CD8-positive, alpha-beta memory T cell (primary cell): Measurements from ENCODE around the gene YTHDC2. TPM values are rescaled to one million over a fixed set of nuclear protein-coding genes. Genes with fewer than 3 reads are reported as not detected.
"Not testable (repeated sequence)": the region's sequence is repeated elsewhere in the genome, so short reads cannot be mapped to it uniquely, and the experiment has no call there.

Experiments
- CTCF ChIA-PET: fragments of 350-600 bp; sonication (Branson Sonifier 250); formaldehyde crosslinking; loops from one replicate; lab custom pipeline; 2021; ENCODE audit warnings: antibody characterized with exemption; lab: Charles Lee
- POLR2A ChIA-PET: fragments of 350-600 bp; sonication (Branson Sonifier 250); formaldehyde crosslinking; loops from one replicate; lab custom pipeline; 2021; ENCODE audit warnings: antibody characterized with exemption; lab: Charles Lee
- DNase-seq, 5 donors: peaks; one replicate each; pipeline versions ENCODE4 v3.0.0 to v3.0.0-alpha.2; 2020 to 2022; ENCODE audit warnings: mixed read lengths in 1 of 5
- H3K27ac ChIP-seq: one replicate; pipeline ENCODE4 v1.7.0; 2013; ENCODE audit warnings: low read depth, mild to moderate bottlenecking, low read length, moderate library complexity
- H3K27me3 ChIP-seq: 2 replicates; pipeline ENCODE4 v1.7.0; 2013; ENCODE audit warnings: low read length, mild to moderate bottlenecking; ENCODE audit not compliant: insufficient read depth, poor library complexity, severe bottlenecking
- H3K36me3 ChIP-seq: 2 replicates; pipeline ENCODE4 v1.7.0; 2013; ENCODE audit warnings: mild to moderate bottlenecking, low read length, moderate library complexity; ENCODE audit not compliant: insufficient read depth
- H3K4me1 ChIP-seq: 2 replicates; pipeline ENCODE4 v1.7.0; 2013; ENCODE audit warnings: mild to moderate bottlenecking, low read length, moderate library complexity; ENCODE audit not compliant: insufficient read depth
- H3K4me3 ChIP-seq: 2 replicates; pipeline ENCODE4 v1.7.0; 2013; ENCODE audit warnings: mild to moderate bottlenecking, low read length
- H3K9me3 ChIP-seq: 2 replicates; pipeline ENCODE4 v1.7.0; 2013; ENCODE audit warnings: mild to moderate bottlenecking, low read length
- H3K27ac Mint-ChIP-seq, 8 donors: one replicate each; pipeline ENCODE4 v1.8.0; 2020 to 2021; ENCODE audit warnings: mixed read lengths in 8 of 8, mild to moderate bottlenecking in 6 of 8, inconsistent platforms in 3 of 8, moderate library complexity in 3 of 8
- H3K27me3 Mint-ChIP-seq, 2 donors: one replicate each; pipeline ENCODE4 v1.8.0; 2020 to 2021; ENCODE audit warnings: mixed read lengths in 2 of 2, mild to moderate bottlenecking in 1 of 2, moderate library complexity in 1 of 2
- H3K36me3 Mint-ChIP-seq, 3 donors: one replicate each; pipeline ENCODE4 v1.8.0; 2020 to 2021; ENCODE audit warnings: mixed read lengths in 3 of 3, inconsistent platforms in 1 of 3, mild to moderate bottlenecking in 1 of 3
- H3K4me1 Mint-ChIP-seq, 3 donors: one replicate each; pipeline ENCODE4 v1.8.0; 2020 to 2021; ENCODE audit warnings: mixed read lengths in 3 of 3, inconsistent platforms in 1 of 3, mild to moderate bottlenecking in 1 of 3
- H3K4me3 Mint-ChIP-seq, 7 donors: one replicate each; pipeline ENCODE4 v1.8.0; 2020 to 2021; ENCODE audit warnings: mixed read lengths in 7 of 7, mild to moderate bottlenecking in 6 of 7, moderate library complexity in 4 of 7, inconsistent platforms in 2 of 7
- H3K9me3 Mint-ChIP-seq, 5 donors: one replicate each; pipeline ENCODE4 v1.8.0; 2020 to 2022; ENCODE audit warnings: mixed read lengths in 5 of 5, mild to moderate bottlenecking in 3 of 5, moderate library complexity in 2 of 5, inconsistent platforms in 1 of 5
- polyA plus RNA-seq: library from polyadenylated mRNA; unstranded; fragments of 300-500 nt; fragmentation: Illumina TruSeq; gene quantifications from one replicate; pipeline ENCODE4 v1.2.3, GENCODE V29; 2021
- total RNA-seq, 2 experiments: library from RNA; stranded (reverse); gene quantifications; one replicate each; pipeline ENCODE4 v1.2.3, GENCODE V29; 2021

Gene YTHDC2
- total and polyA plus RNA-seq, 3 experiments from 2014 or later, result 12.6 to 28.3 (median 24.4) TPM

DNA sequence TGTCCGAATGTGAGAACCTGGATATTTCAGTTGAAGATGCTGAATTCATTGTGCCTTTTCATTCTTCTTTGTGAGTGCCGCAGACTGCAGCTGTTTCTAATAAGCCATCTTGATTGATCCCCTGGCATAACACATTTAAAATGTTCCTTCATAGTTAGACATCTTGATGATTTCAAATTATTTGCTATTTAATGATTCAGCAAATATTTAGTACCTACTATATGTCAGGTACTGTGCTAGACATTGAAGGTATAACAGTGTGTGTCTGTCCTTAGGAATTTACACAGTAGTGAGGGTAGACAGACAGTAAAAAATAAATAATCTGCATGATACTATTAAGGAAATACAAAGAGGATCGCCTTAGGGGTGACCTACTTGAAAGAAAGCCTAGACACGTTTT, 61.6 kb downstream of the YTHDC2 start:
- Mint-ChIP-seq H3K9me3 (peaks cover 2 to 10% (median 9%) of the 10 kb centered on the region in 5 donors), H3K27ac (peak overlapping the region in 3 of 8 donors; percentile 9 to 32 (median 19))
- CTCF ChIA-PET, result no interaction called here

DNA sequence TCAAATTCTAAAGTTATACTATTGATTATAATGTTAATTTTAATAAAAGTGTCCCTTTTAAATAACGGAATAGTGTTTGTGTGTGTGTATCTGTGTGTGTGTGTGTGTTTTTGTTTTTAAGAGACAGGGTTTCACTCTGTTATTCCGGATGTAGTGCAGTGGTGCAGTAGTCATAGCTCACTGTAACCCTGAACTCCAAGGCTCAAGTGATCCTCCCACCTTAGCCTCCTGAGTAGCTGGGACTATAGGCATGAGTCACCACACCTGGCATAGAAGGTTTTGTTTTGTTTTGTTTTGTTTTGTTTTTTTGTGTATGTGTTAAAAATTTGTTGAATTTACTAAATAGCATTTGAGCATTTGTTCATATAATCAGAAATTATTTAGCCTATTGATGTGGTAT, 64.6 kb downstream of the YTHDC2 start:
- H3K27me3 ChIP-seq, result no peaks in the 10 kb centered on the region
- H3K4me1 ChIP-seq, result no peaks in the 10 kb centered on the region
- Mint-ChIP-seq H3K9me3 (peaks cover 0 to 3% (median 3%) of the 10 kb centered on the region in 5 donors), H3K36me3 (peaks cover 21 to 53% (median 37%) of the 10 kb centered on the region in 3 donors), H3K27ac (no peak overlapping the region), H3K27me3 (no peaks in the 10 kb centered on the region), H3K4me3 (no peak overlapping the region), H3K4me1 (peaks cover 19 to 36% (median 31%) of the 10 kb centered on the region in 3 donors)
- no peak overlapping the region for H3K4me3 ChIP-seq
- H3K9me3 ChIP-seq, result no peaks in the 10 kb centered on the region
- H3K27ac ChIP-seq, result no peak overlapping the region
- H3K36me3 ChIP-seq, result peaks cover 12% of the 10 kb centered on the region
- DNase-seq, result no peak
- POLR2A ChIA-PET, result no interaction called here
- CTCF ChIA-PET, result no interaction called here

More for the DNA sequence above, 61.6 kb downstream of the YTHDC2 start:
- H3K4me1 Mint-ChIP-seq, result peaks cover 28 to 45% (median 43%) of the 10 kb centered on the region in 3 donors
- H3K27me3 Mint-ChIP-seq, result no peaks in the 10 kb centered on the region
- peaks cover 42 to 65% (median 52%) of the 10 kb centered on the region in 3 donors for H3K36me3 Mint-ChIP-seq
- H3K27ac ChIP-seq, result no peak overlapping the region
- no peaks in the 10 kb centered on the region for H3K27me3 ChIP-seq
- no peak overlapping the region for H3K4me3 Mint-ChIP-seq
- no peak for DNase-seq
- H3K4me1 ChIP-seq, result no peaks in the 10 kb centered on the region
- H3K9me3 ChIP-seq, result no peaks in the 10 kb centered on the region
- POLR2A ChIA-PET, result no interaction called here
- H3K4me3 ChIP-seq, result no peak overlapping the region
- H3K36me3 ChIP-seq, result peaks cover 12% of the 10 kb centered on the region

DNA sequence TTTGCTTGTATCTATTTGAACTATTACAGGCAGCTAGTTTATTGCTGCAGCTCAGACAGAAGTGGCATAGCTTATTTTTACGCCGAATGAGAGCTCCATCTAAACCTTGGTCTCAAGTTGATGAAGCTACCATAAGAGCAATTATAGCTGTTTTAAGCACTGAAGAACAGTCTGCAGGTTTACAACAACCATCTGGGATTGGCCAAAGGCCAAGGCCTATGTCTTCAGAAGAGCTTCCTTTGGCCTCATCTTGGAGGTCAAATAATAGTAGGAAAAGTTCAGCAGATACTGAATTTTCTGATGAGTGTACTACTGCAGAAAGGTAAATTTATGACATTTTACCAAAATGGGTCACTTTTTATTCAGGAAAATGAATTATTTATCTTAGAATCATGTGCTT, 67.9 kb downstream of the YTHDC2 start:
- H3K4me1 Mint-ChIP-seq, result peaks cover 6 to 9% (median 8%) of the 10 kb centered on the region in 3 donors
- no peak overlapping the region for H3K4me3 Mint-ChIP-seq
- Histone ChIP-seq H3K27me3 (no peaks in the 10 kb centered on the region), H3K9me3 (no peaks in the 10 kb centered on the region), H3K4me1 (no peaks in the 10 kb centered on the region), H3K36me3 (peaks cover 12% of the 10 kb centered on the region), H3K27ac (no peak overlapping the region), H3K4me3 (no peak overlapping the region)
- H3K27ac Mint-ChIP-seq, result no peak overlapping the region
- H3K27me3 Mint-ChIP-seq, result no peaks in the 10 kb centered on the region
- H3K36me3 Mint-ChIP-seq, result peaks cover 7 to 48% (median 24%) of the 10 kb centered on the region in 3 donors
- no peak for DNase-seq
- no peaks in the 10 kb centered on the region for H3K9me3 Mint-ChIP-seq
- CTCF ChIA-PET, result no interaction called here
- POLR2A ChIA-PET, result no interaction called here

DNA sequence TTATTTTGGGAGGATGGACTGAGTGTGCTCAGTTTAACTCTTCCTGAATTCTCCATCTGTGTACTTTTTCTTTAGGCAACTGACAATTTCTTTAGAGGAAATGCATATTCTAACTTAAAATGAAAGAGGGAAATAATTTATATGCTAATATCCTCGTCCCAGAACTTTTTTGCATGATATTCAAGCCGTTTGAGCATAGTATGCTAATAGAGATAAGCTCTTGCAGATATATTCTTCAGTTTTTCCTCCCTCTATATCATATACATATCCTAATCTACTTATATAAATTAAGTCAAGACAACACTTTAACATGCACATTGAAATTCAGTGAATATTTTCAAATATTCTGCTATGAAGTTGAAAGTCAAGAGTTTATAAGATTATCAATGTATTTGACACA, 84.7 kb downstream of the YTHDC2 start:
- Histone ChIP-seq H3K4me1 (no peaks in the 10 kb centered on the region), H3K36me3 (peaks cover 5% of the 10 kb centered on the region), H3K9me3 (no peaks in the 10 kb centered on the region), H3K4me3 (no peak overlapping the region), H3K27ac (no peak overlapping the region), H3K27me3 (no peaks in the 10 kb centered on the region)
- Mint-ChIP-seq H3K4me1 (no peaks in the 10 kb centered on the region), H3K27me3 (no peaks in the 10 kb centered on the region), H3K9me3 (no peaks in the 10 kb centered on the region), H3K4me3 (no peak overlapping the region), H3K27ac (no peak overlapping the region), H3K36me3 (peaks cover 5 to 22% (median 6%) of the 10 kb centered on the region in 3 donors)
- no peak for DNase-seq
- CTCF ChIA-PET, result no interaction called here
- POLR2A ChIA-PET, result no interaction called here

DNA sequence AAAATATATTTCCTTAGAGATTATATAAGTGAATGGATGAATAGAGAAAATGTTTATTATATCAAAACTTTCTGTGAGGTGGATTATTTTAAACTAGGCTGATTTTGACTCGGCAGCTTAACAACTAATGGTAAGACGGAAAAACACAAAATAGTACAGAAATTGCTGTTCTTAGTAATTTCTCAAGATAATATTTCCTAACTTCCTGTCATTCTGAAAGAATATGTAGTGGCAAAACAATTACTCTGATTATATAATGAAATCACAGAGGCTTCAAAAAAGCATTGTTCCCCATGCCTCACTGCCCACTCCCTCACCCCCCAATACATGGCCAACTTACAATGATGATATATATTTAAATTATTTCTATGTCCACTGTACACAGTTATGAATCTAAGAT, 85.4 kb downstream of the YTHDC2 start:
- CTCF ChIA-PET, result interaction anchor here (1.0 kb wide), 1 partner anchor 9 kb away, joined by 4 read pairs; no protein-coding TSS in a partner anchor
- POLR2A ChIA-PET, result no interaction called here
- H3K9me3 ChIP-seq, result no peaks in the 10 kb centered on the region
- H3K4me1 Mint-ChIP-seq, result no peaks in the 10 kb centered on the region
- H3K4me3 Mint-ChIP-seq, result no peak overlapping the region
- peak overlapping the region in 1 of 8 donors; percentile 18 for H3K27ac Mint-ChIP-seq
- no peaks in the 10 kb centered on the region for H3K36me3 ChIP-seq
- no peaks in the 10 kb centered on the region for H3K9me3 Mint-ChIP-seq
- no peaks in the 10 kb centered on the region for H3K27me3 Mint-ChIP-seq
- H3K4me3 ChIP-seq, result no peak overlapping the region
- peaks cover 5 to 16% (median 5%) of the 10 kb centered on the region in 3 donors for H3K36me3 Mint-ChIP-seq
- no peaks in the 10 kb centered on the region for H3K27me3 ChIP-seq
- no peak overlapping the region for H3K27ac ChIP-seq
- no peak for DNase-seq
- no peaks in the 10 kb centered on the region for H3K4me1 ChIP-seq

DNA sequence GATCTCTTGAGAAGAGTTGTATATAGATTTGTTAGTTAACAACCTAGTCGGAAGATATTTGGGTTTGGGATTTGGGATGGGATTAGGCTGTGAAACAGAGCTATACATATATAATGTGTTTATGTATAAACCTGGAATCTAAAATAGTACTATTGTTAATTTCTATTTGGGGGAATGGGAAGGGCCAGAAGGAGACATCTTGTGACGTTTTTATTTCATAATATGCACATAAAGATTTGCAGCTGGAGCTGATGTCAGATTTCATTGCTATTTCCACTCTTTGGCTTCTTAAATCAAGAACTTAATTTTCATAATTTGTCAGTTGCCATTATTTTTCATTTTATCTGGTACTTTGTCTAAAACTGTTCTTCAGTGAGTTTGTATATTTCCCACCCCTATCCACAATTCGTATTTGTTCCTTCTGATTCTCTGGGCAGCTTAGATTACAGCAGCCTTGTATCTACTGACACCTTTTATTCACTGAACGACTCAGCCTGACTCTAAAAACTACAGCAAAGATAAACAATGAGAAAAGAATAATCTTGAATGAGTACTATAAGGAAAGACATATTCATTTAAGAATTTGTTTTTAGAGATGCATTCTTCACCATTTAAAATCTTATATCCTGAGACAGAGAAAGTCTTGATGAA, 86.9 kb downstream of the YTHDC2 start:
- peaks cover 0 to 5% (median 3%) of the 10 kb centered on the region in 3 donors for H3K36me3 Mint-ChIP-seq
- H3K27ac Mint-ChIP-seq, result peak overlapping the region in 1 of 8 donors; percentile 3
- Histone ChIP-seq H3K27ac (no peak overlapping the region), H3K9me3 (no peaks in the 10 kb centered on the region), H3K27me3 (no peaks in the 10 kb centered on the region), H3K36me3 (no peaks in the 10 kb centered on the region), H3K4me3 (no peak overlapping the region), H3K4me1 (no peaks in the 10 kb centered on the region)
- no peaks in the 10 kb centered on the region for H3K9me3 Mint-ChIP-seq
- H3K4me3 Mint-ChIP-seq, result no peak overlapping the region
- H3K27me3 Mint-ChIP-seq, result peaks cover 0 to 3% of the 10 kb centered on the region in 2 donors
- no peaks in the 10 kb centered on the region for H3K4me1 Mint-ChIP-seq
- DNase-seq, result no peak
- POLR2A ChIA-PET, result no interaction called here
- CTCF ChIA-PET, result no interaction called here

DNA sequence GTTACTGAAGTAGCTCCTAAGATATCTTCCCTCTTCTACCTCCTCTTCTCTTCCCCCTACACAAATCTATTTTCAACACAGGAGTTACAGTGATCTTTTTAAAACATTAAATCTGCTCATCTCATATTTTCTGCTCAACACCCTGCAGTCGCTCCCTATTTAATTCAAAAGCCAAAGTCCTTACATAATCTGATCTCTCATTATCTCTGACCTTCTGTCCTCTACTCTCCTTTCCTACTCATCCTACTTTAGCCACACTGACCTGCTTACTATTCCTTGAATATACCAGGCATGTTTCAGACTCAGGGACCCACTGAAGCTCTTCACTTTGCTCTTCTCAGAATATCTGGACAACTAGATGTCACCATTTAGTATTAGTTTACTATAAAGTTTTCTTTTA, 87.9 kb downstream of the YTHDC2 start:
- Histone ChIP-seq H3K4me3 (no peak overlapping the region), H3K4me1 (peaks cover 1% of the 10 kb centered on the region), H3K27ac (no peak overlapping the region), H3K36me3 (no peaks in the 10 kb centered on the region), H3K27me3 (peaks cover 5% of the 10 kb centered on the region), H3K9me3 (no peaks in the 10 kb centered on the region)
- ChIA-PET CTCF (no interaction called here), POLR2A (no interaction called here)
- H3K4me1 Mint-ChIP-seq, result peaks cover 0 to 2% (median 1%) of the 10 kb centered on the region in 3 donors
- no peaks in the 10 kb centered on the region for H3K9me3 Mint-ChIP-seq
- H3K36me3 Mint-ChIP-seq, result peaks cover 0 to 3% (median 3%) of the 10 kb centered on the region in 3 donors
- H3K4me3 Mint-ChIP-seq, result no peak overlapping the region
- peak overlapping the region in 1 of 8 donors; percentile 8 for H3K27ac Mint-ChIP-seq
- peaks cover 4 to 12% of the 10 kb centered on the region in 2 donors for H3K27me3 Mint-ChIP-seq
- DNase-seq, result no peak

DNA sequence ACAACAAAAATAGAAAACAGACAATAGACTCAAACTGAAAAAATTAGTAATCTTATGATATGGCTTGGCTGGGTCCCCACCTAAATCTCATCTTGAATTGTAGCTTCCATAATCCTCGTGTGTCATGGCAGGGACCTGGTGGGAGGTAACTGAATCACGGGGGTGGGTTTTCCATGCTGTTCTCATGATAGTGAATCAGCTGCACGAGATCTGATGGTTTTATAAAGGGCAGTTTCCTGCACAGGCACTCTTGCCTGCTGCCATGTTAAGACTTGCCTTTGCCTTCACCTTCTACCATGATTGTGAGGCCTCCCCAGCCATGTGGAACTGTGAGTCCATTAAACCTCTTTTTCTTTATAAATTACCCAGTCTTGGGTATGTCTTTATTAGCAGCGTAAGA, 89.8 kb downstream of the YTHDC2 start:
- H3K4me1 Mint-ChIP-seq, H3K36me3 Mint-ChIP-seq, H3K9me3 Mint-ChIP-seq, H3K27ac Mint-ChIP-seq, POLR2A ChIA-PET, H3K27ac ChIP-seq, DNase-seq, H3K9me3 ChIP-seq, H3K36me3 ChIP-seq, H3K27me3 ChIP-seq, H3K4me1 ChIP-seq, H3K4me3 ChIP-seq, H3K4me3 Mint-ChIP-seq: not testable (repeated sequence)
- H3K27me3 Mint-ChIP-seq, result peaks cover 5 to 27% of the 10 kb centered on the region in 2 donors
- CTCF ChIA-PET, result interaction anchor here (1.0 to 2.2 kb wide), 3 partner anchors 9 to 607 kb away, joined by 3 to 6 read pairs (median 4); no protein-coding TSS in a partner anchor
